ENCODE results near the gene ADA.

DNA sequence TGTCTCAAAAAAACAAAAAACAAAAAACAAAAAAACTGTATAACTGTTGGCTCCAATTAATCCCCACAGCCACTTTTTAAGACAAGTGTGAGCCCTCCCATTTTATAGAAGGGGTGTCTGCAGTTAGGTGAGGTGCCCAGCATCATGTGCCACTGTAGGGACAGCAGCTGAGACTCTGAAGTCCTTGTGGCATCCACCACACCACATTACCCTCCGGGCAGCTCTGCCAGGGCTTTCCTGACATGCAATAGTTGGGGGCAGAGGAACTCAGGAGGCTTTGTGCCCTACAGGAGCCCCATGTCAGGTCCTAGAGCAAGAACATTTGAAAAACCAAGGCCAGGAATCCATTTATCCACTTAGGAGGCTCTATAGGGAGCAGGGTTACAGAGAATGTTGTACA lies 51.8 kb downstream of the ADA start:
- TF ChIP-seq POLR2A (IDR thresholded peaks at IDR 0.05) (no peak), EP300 (IDR thresholded peaks at IDR 0.05) (no peak)
- TF ChIP-seq, protein P1, sequence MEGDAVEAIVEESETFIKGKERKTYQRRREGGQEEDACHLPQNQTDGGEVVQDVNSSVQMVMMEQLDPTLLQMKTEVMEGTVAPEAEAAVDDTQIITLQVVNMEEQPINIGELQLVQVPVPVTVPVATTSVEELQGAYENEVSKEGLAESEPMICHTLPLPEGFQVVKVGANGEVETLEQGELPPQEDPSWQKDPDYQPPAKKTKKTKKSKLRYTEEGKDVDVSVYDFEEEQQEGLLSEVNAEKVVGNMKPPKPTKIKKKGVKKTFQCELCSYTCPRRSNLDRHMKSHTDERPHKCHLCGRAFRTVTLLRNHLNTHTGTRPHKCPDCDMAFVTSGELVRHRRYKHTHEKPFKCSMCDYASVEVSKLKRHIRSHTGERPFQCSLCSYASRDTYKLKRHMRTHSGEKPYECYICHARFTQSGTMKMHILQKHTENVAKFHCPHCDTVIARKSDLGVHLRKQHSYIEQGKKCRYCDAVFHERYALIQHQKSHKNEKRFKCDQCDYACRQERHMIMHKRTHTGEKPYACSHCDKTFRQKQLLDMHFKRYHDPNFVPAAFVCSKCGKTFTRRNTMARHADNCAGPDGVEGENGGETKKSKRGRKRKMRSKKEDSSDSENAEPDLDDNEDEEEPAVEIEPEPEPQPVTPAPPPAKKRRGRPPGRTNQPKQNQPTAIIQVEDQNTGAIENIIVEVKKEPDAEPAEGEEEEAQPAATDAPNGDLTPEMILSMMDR (IDR thresholded peaks at IDR 0.05): no peak

All from tibial nerve (tissue), 4 donors.